Loucy (cell line): ENCODE results near the gene MKLN1.

Experiments
- H2AFZ ChIP-seq: fragments of 200-600 bp; sonication (generic); 2 replicates; pipeline ENCODE4 v1.6.0; 2016; ENCODE audit warnings: antibody characterized with exemption, mild to moderate bottlenecking, low read length, moderate library complexity
- H3F3A ChIP-seq: fragments of 200-600 bp; 2 replicates; pipeline ENCODE4 v1.6.0; 2016; ENCODE audit warnings: antibody characterized with exemption, low read depth, mild to moderate bottlenecking
- H3K27me3 ChIP-seq: fragments of 200-600 bp; sonication (generic); 2 replicates; pipeline ENCODE4 v1.6.1; 2014; ENCODE audit warnings: low read length, mild to moderate bottlenecking; ENCODE audit not compliant: insufficient read depth, poor library complexity, severe bottlenecking
- H3K36me3 ChIP-seq: fragments of 200-600 bp; sonication (generic); 2 replicates; pipeline ENCODE4 v1.6.1; 2016; ENCODE audit warnings: low read length; ENCODE audit not compliant: insufficient read depth
- H3K4me1 ChIP-seq: fragments of 200-600 bp; sonication (generic); 2 replicates; pipeline ENCODE4 v1.5.1; 2014; ENCODE audit warnings: low read length, mild to moderate bottlenecking; ENCODE audit not compliant: insufficient read depth, poor library complexity, severe bottlenecking
- H3K4me2 ChIP-seq: fragments of 200-600 bp; sonication (generic); 2 replicates; pipeline ENCODE4 v1.6.0; 2014; ENCODE audit warnings: antibody characterized with exemption, low read length, low read depth, mild to moderate bottlenecking; ENCODE audit not compliant: poor library complexity, severe bottlenecking
- H3K4me3 ChIP-seq: fragments of 200-600 bp; sonication (generic); 2 replicates; pipeline ENCODE4 v1.5.1; 2014; ENCODE audit warnings: low read length, mild to moderate bottlenecking, mixed read lengths; ENCODE audit not compliant: poor library complexity, severe bottlenecking
- H3K79me2 ChIP-seq: fragments of 200-600 bp; sonication (generic); 2 replicates; pipeline ENCODE4 v1.6.1; 2014; ENCODE audit warnings: low read length; ENCODE audit not compliant: insufficient read depth
- H3K9ac ChIP-seq: fragments of 200-600 bp; sonication (generic); 2 replicates; pipeline ENCODE4 v1.6.0; 2014; ENCODE audit warnings: mild to moderate bottlenecking, low read depth, low read length, moderate library complexity; ENCODE audit not compliant: poor library complexity, severe bottlenecking
- H3K9me2 ChIP-seq: fragments of 200-600 bp; sonication (generic); replicated peaks from 2 replicates; pipeline ENCODE4 v1.6.1; 2016; ENCODE audit warnings: low read depth, low read length, mixed read lengths
- H3K9me3 ChIP-seq: fragments of 200-600 bp; sonication (generic); 2 replicates; pipeline ENCODE4 v1.6.1; 2014; ENCODE audit warnings: mild to moderate bottlenecking, antibody characterized with exemption, low read length, low read depth; ENCODE audit not compliant: insufficient read depth
- H4K20me1 ChIP-seq: fragments of 200-600 bp; sonication (generic); 2 replicates; pipeline ENCODE4 v1.6.0; 2014; ENCODE audit warnings: antibody characterized with exemption, low read length, mild to moderate bottlenecking; ENCODE audit not compliant: insufficient read depth, poor library complexity, severe bottlenecking
- EZH2phosphoT487 ChIP-seq: fragments of 200-600 bp; IDR thresholded peaks from 2 replicates; pipeline ENCODE4 v1.6.1; 2018; ENCODE audit warnings: antibody characterized with exemption, mild to moderate bottlenecking, moderate library complexity, borderline replicate concordance
- TF ChIP-seq, protein P1 (sequence below): fragments of 200-600 bp; sonication (generic); conservative IDR thresholded peaks from 2 replicates; pipeline ENCODE4 v1.5.1; 2014; ENCODE audit warnings: mild to moderate bottlenecking, antibody characterized with exemption, low read length

Gene MKLN1

DNA sequence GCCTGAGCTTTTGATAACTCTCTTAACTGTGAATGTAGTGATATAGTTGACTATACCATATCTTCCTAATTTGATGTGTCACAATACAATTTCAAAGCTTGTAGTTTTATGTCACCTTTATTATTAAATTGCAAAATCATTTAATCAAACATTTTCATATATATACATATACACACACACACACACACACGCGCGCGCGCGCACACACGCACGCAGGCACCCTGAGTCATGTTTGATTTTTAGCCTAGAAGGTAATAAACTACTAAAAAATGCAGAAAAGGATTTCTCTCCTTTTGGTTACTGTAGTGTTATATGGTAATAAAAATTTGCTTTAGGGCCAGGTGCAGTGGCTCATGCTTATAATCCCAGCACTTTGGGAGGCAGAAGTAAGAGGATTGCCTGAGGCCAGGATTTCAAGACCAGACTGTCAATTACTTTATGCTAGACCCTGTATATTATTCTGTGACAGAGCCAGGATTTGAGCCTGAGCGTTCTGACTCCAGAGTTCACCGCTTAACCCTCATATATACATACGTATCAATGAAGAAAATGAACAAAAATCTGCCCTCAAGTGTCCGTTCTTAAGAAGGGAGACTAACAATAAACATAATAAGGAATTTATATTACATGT lies 139.2 kb downstream of the MKLN1 start:
- no peak for TF ChIP-seq EZH2phosphoT487
- TF ChIP-seq, protein P1, sequence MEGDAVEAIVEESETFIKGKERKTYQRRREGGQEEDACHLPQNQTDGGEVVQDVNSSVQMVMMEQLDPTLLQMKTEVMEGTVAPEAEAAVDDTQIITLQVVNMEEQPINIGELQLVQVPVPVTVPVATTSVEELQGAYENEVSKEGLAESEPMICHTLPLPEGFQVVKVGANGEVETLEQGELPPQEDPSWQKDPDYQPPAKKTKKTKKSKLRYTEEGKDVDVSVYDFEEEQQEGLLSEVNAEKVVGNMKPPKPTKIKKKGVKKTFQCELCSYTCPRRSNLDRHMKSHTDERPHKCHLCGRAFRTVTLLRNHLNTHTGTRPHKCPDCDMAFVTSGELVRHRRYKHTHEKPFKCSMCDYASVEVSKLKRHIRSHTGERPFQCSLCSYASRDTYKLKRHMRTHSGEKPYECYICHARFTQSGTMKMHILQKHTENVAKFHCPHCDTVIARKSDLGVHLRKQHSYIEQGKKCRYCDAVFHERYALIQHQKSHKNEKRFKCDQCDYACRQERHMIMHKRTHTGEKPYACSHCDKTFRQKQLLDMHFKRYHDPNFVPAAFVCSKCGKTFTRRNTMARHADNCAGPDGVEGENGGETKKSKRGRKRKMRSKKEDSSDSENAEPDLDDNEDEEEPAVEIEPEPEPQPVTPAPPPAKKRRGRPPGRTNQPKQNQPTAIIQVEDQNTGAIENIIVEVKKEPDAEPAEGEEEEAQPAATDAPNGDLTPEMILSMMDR = no peak
- H3K4me1 ChIP-seq = no peaks in the 10 kb centered on the region
- H3F3A ChIP-seq = no peaks in the 10 kb centered on the region
- H3K9me3 ChIP-seq = no peaks in the 10 kb centered on the region
- H3K36me3 ChIP-seq = peaks cover 76% of the 10 kb centered on the region
- H3K4me2 ChIP-seq = no peak overlapping the region
- H3K9me2 ChIP-seq = no peaks in the 10 kb centered on the region
- H4K20me1 ChIP-seq = no peaks in the 10 kb centered on the region
- H3K4me3 ChIP-seq = no peak overlapping the region
- H2AFZ ChIP-seq = no peak overlapping the region
- H3K27me3 ChIP-seq = no peaks in the 10 kb centered on the region
- H3K79me2 ChIP-seq = no peaks in the 10 kb centered on the region
- no peak overlapping the region for H3K9ac ChIP-seq

DNA sequence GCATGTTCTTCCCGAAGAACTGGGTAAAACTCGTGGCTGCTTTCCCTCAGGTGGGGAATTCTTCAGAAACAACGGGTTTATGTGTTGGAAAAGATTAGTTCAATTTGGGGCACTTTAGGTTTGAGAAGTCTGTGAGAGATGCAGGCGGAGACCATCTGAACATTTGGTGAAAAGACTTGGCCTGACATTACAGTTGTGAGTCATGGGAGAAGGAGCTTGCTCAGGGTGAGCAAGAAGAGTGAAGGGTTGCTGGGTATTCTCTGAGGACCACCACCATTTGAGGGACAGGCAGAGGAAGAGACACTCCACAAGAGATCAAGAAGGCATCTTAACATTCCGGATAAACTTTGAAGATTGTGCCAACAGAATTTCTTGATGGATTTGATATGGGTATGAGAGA lies 140.1 kb downstream of the MKLN1 start:
- H2AFZ ChIP-seq = no peak overlapping the region
- H3K4me2 ChIP-seq = no peak overlapping the region
- no peaks in the 10 kb centered on the region for H3F3A ChIP-seq
- no peaks in the 10 kb centered on the region for H3K79me2 ChIP-seq
- no peak overlapping the region for H3K4me3 ChIP-seq
- TF ChIP-seq, protein P1 = no peak
- TF ChIP-seq EZH2phosphoT487 = no peak
- H3K27me3 ChIP-seq = no peaks in the 10 kb centered on the region
- H3K4me1 ChIP-seq = no peaks in the 10 kb centered on the region
- H3K9me3 ChIP-seq = no peaks in the 10 kb centered on the region
- no peaks in the 10 kb centered on the region for H3K9me2 ChIP-seq
- no peak overlapping the region for H3K9ac ChIP-seq
- H3K36me3 ChIP-seq = peaks cover 79% of the 10 kb centered on the region
- H4K20me1 ChIP-seq = no peaks in the 10 kb centered on the region

DNA sequence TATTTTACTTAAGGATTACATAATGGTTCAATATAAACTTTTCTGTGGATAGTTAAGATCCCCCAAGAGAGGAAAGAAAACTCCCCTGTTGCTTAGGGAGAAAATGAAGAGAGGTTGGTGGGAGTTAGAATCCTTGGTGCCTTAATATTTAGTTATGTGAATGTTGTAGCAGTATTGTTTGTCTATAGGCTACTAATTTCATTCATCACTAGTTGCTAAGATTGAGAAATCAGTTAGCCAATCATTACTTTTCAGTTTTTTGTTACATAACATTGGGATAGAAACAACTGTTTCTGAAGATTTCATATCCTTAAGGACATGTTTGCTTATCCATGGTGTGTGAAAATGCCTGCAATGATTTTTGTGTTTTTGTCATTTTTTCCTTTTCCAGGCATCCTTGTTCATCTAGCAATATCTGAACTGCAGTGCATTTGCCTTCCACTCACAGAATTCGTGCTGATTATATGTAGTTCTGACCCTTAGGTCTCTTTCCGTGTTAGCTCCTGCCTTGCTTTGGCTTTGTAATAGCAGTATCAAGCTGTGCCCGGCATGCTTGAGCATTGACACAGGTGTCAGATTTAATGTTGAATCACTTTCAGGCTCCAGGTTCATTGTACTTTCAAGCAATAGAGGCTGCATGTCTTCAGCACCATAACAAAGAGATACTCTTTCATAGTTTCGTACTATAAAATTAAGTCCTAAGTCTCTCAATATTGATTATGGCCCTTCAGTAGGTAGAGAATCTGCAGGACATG lies 143.8 kb downstream of the MKLN1 start:
- Histone ChIP-seq H3K9me2 (no peaks in the 10 kb centered on the region), H3K79me2 (no peaks in the 10 kb centered on the region), H3K9me3 (no peaks in the 10 kb centered on the region), H3K27me3 (no peaks in the 10 kb centered on the region), H3K9ac (no peak overlapping the region), H3K4me1 (no peaks in the 10 kb centered on the region), H2AFZ (no peak overlapping the region), H3K4me3 (no peak overlapping the region), H3K4me2 (no peak overlapping the region), H3F3A (no peaks in the 10 kb centered on the region), H3K36me3 (peaks cover 66% of the 10 kb centered on the region; the same call in 1 of the 2 replicates), H4K20me1 (no peaks in the 10 kb centered on the region)
- TF ChIP-seq, protein P1 = no peak
- TF ChIP-seq EZH2phosphoT487 = no peak
